Measurements from ENCODE around the gene PIANP. TPM values are rescaled to one million over a fixed set of nuclear protein-coding genes. Genes with fewer than 3 reads are reported as not detected.

The PIANP gene
- polyA plus RNA-seq, 1 donor = 5.4 TPM

- H3K9me3 ChIP-seq (ENCODE audit: control insufficient read depth, low read depth, low read length) = no peaks in the 10 kb centered on the region
- H3K36me3 ChIP-seq (ENCODE audit: control insufficient read depth, insufficient read depth, low read length) = peaks cover 95% of the 10 kb centered on the region
- no peaks in the 10 kb centered on the region for H3K27me3 ChIP-seq (ENCODE audit: control insufficient read depth, insufficient read depth, low read length)
- no peak overlapping the region for H3K4me3 ChIP-seq (ENCODE audit: low read length)
- no peak for DNase-seq
- no peak overlapping the region for H3K27ac ChIP-seq (ENCODE audit: low read length)
- WGBS (ENCODE audit: insufficient coverage, low lambda C conversion rate) = 100% methylated on average over 1 of the region's 18 CpGs
- no peaks in the 10 kb centered on the region for H3K4me1 ChIP-seq (ENCODE audit: control insufficient read depth, insufficient read depth, low read length)
These were observed 28.5 kb downstream of the PIANP start for GRCh38 chr12:6672143-6672542.

- H3K27me3 ChIP-seq (ENCODE audit: control insufficient read depth, insufficient read depth, low read length) = no peaks in the 10 kb centered on the region
- H3K4me3 ChIP-seq (ENCODE audit: low read length) = no peak overlapping the region
- 100% methylated on average over 1 of the region's 8 CpGs for WGBS (ENCODE audit: insufficient coverage, low lambda C conversion rate)
- peak in 1 of 2 donors; percentile 25 for DNase-seq
- H3K9me3 ChIP-seq (ENCODE audit: control insufficient read depth, low read depth, low read length) = no peaks in the 10 kb centered on the region
- H3K4me1 ChIP-seq (ENCODE audit: control insufficient read depth, insufficient read depth, low read length) = no peaks in the 10 kb centered on the region
- no peak overlapping the region for H3K27ac ChIP-seq (ENCODE audit: low read length)
- peaks cover 64% of the 10 kb centered on the region for H3K36me3 ChIP-seq (ENCODE audit: control insufficient read depth, insufficient read depth, low read length)
These were observed 32.9 kb downstream of the PIANP start for GRCh38 chr12:6667559-6668210.

- 96% methylated on average over 2 of the region's 2 CpGs for WGBS (ENCODE audit: insufficient coverage, low lambda C conversion rate)
- H3K27ac ChIP-seq (ENCODE audit: low read length) = no peak overlapping the region
- H3K4me3 ChIP-seq (ENCODE audit: low read length) = no peak overlapping the region
- H3K27me3 ChIP-seq (ENCODE audit: control insufficient read depth, insufficient read depth, low read length) = no peaks in the 10 kb centered on the region
- no peak for DNase-seq
- no peaks in the 10 kb centered on the region for H3K9me3 ChIP-seq (ENCODE audit: control insufficient read depth, low read depth, low read length)
- H3K36me3 ChIP-seq (ENCODE audit: control insufficient read depth, insufficient read depth, low read length) = peaks cover 49% of the 10 kb centered on the region
- H3K4me1 ChIP-seq (ENCODE audit: control insufficient read depth, insufficient read depth, low read length) = peaks cover 6% of the 10 kb centered on the region
These were observed 34.4 kb downstream of the PIANP start for GRCh38 chr12:6666211-6666610.

- H3K27ac ChIP-seq (ENCODE audit: low read length) = no peak overlapping the region
- peaks cover 37% of the 10 kb centered on the region for H3K36me3 ChIP-seq (ENCODE audit: control insufficient read depth, insufficient read depth, low read length)
- H3K4me1 ChIP-seq (ENCODE audit: control insufficient read depth, insufficient read depth, low read length) = peaks cover 6% of the 10 kb centered on the region
- no peaks in the 10 kb centered on the region for H3K27me3 ChIP-seq (ENCODE audit: control insufficient read depth, insufficient read depth, low read length)
- no peaks in the 10 kb centered on the region for H3K9me3 ChIP-seq (ENCODE audit: control insufficient read depth, low read depth, low read length)
- DNase-seq = no peak
- no CpG with 5 or more reads among the region's 2 CpGs for WGBS (ENCODE audit: insufficient coverage, low lambda C conversion rate)
- no peak overlapping the region for H3K4me3 ChIP-seq (ENCODE audit: low read length)
These were observed 35.7 kb downstream of the PIANP start for GRCh38 chr12:6664902-6665301.

- Histone ChIP-seq H3K4me1 (ENCODE audit: control insufficient read depth, insufficient read depth, low read length) (peaks cover 6% of the 10 kb centered on the region), H3K4me3 (ENCODE audit: low read length) (peak within 1 kb of the TSS; percentile 81), H3K9me3 (ENCODE audit: control insufficient read depth, low read depth, low read length) (no peaks in the 10 kb centered on the region), H3K27me3 (ENCODE audit: control insufficient read depth, insufficient read depth, low read length) (no peaks in the 10 kb centered on the region), H3K27ac (ENCODE audit: low read length) (peak within 1 kb of the TSS; percentile 70), H3K36me3 (ENCODE audit: control insufficient read depth, insufficient read depth, low read length) (peaks cover 30% of the 10 kb centered on the region)
- DNase-seq = peak; percentile 99 to 100
- WGBS (ENCODE audit: insufficient coverage, low lambda C conversion rate) = 30% methylated on average over 2 of the region's 37 CpGs
These were observed 37.5 kb downstream of the PIANP start, which contains the start of gene ING4 for GRCh38 chr12:6662906-6663742. ING4 (minus strand) TSS chr12:6663119; CDS start chr12:6663101, 18 bp downstream.

- Histone ChIP-seq H3K4me1 (ENCODE audit: control insufficient read depth, insufficient read depth, low read length) (peaks cover 6% of the 10 kb centered on the region), H3K9me3 (ENCODE audit: control insufficient read depth, low read depth, low read length) (no peaks in the 10 kb centered on the region), H3K36me3 (ENCODE audit: control insufficient read depth, insufficient read depth, low read length) (peaks cover 27% of the 10 kb centered on the region), H3K27ac (ENCODE audit: low read length) (peak overlapping the region; percentile 42), H3K27me3 (ENCODE audit: control insufficient read depth, insufficient read depth, low read length) (no peaks in the 10 kb centered on the region), H3K4me3 (ENCODE audit: low read length) (peak overlapping the region; percentile 81)
- WGBS (ENCODE audit: insufficient coverage, low lambda C conversion rate) = no CpG with 5 or more reads among the region's 10 CpGs
- DNase-seq = no peak
These were observed 38.1 kb downstream of the PIANP start for GRCh38 chr12:6662602-6662905.

- Histone ChIP-seq H3K27me3 (ENCODE audit: control insufficient read depth, insufficient read depth, low read length) (no peaks in the 10 kb centered on the region), H3K27ac (ENCODE audit: low read length) (no peak overlapping the region), H3K4me1 (ENCODE audit: control insufficient read depth, insufficient read depth, low read length) (no peaks in the 10 kb centered on the region), H3K4me3 (ENCODE audit: low read length) (no peak overlapping the region), H3K36me3 (ENCODE audit: control insufficient read depth, insufficient read depth, low read length) (peaks cover 72% of the 10 kb centered on the region), H3K9me3 (ENCODE audit: control insufficient read depth, low read depth, low read length) (no peaks in the 10 kb centered on the region)
- no peak for DNase-seq
- WGBS (ENCODE audit: insufficient coverage, low lambda C conversion rate) = no CpG with 5 or more reads among the region's 5 CpGs
These were observed 46.6 kb downstream of the PIANP start for GRCh38 chr12:6653987-6654386.

GRCh38 chr12:6653342-6653741 is 47.3 kb downstream of the PIANP start:
- Histone ChIP-seq H3K27ac (ENCODE audit: low read length) (no peak overlapping the region), H3K27me3 (ENCODE audit: control insufficient read depth, insufficient read depth, low read length) (no peaks in the 10 kb centered on the region), H3K4me3 (ENCODE audit: low read length) (no peak overlapping the region), H3K9me3 (ENCODE audit: control insufficient read depth, low read depth, low read length) (no peaks in the 10 kb centered on the region), H3K36me3 (ENCODE audit: control insufficient read depth, insufficient read depth, low read length) (peaks cover 69% of the 10 kb centered on the region), H3K4me1 (ENCODE audit: control insufficient read depth, insufficient read depth, low read length) (no peaks in the 10 kb centered on the region)
- no peak for DNase-seq
- WGBS (ENCODE audit: insufficient coverage, low lambda C conversion rate) = no CpG with 5 or more reads among the region's 1 CpG

GRCh38 chr12:6652391-6652790 is 48.2 kb downstream of the PIANP start:
- H3K36me3 ChIP-seq (ENCODE audit: control insufficient read depth, insufficient read depth, low read length) = peaks cover 67% of the 10 kb centered on the region
- no peak overlapping the region for H3K4me3 ChIP-seq (ENCODE audit: low read length)
- no peaks in the 10 kb centered on the region for H3K9me3 ChIP-seq (ENCODE audit: control insufficient read depth, low read depth, low read length)
- no peak overlapping the region for H3K27ac ChIP-seq (ENCODE audit: low read length)
- no peaks in the 10 kb centered on the region for H3K27me3 ChIP-seq (ENCODE audit: control insufficient read depth, insufficient read depth, low read length)
- DNase-seq = no peak
- H3K4me1 ChIP-seq (ENCODE audit: control insufficient read depth, insufficient read depth, low read length) = no peaks in the 10 kb centered on the region
- WGBS (ENCODE audit: insufficient coverage, low lambda C conversion rate) = no CpG with 5 or more reads among the region's 12 CpGs

GRCh38 chr12:6650832-6651231 is 49.8 kb downstream of the PIANP start:
- H3K36me3 ChIP-seq (ENCODE audit: control insufficient read depth, insufficient read depth, low read length) = peaks cover 57% of the 10 kb centered on the region
- peaks cover 5% of the 10 kb centered on the region for H3K4me1 ChIP-seq (ENCODE audit: control insufficient read depth, insufficient read depth, low read length)
- H3K4me3 ChIP-seq (ENCODE audit: low read length) = no peak overlapping the region
- H3K9me3 ChIP-seq (ENCODE audit: control insufficient read depth, low read depth, low read length) = no peaks in the 10 kb centered on the region
- no peak for DNase-seq
- H3K27ac ChIP-seq (ENCODE audit: low read length) = no peak overlapping the region
- no peaks in the 10 kb centered on the region for H3K27me3 ChIP-seq (ENCODE audit: control insufficient read depth, insufficient read depth, low read length)
- no CpG with 5 or more reads among the region's 8 CpGs for WGBS (ENCODE audit: insufficient coverage, low lambda C conversion rate)
